Suprapubic skin (tissue), 2 donors: ENCODE measurements around the gene PDXDC1.
"Not testable (repeated sequence)": the region's sequence is repeated elsewhere in the genome, so short reads cannot be mapped to it uniquely, and the experiment has no call there.

ENCODE experiments used
- EP300 ChIP-seq: sonication (generic); formaldehyde crosslinking; IDR thresholded peaks from one replicate; pipeline ENCODE4 v1.6.1; 2017; ENCODE audit warnings: antibody characterized with exemption
- POLR2A ChIP-seq, 2 donors: fragments of 450-650 bp; IDR thresholded peaks; one replicate each; pipeline ENCODE4 v1.6.1; 2017; ENCODE audit warnings: antibody characterized with exemption in 2 of 2, mild to moderate bottlenecking in 2 of 2, moderate library complexity in 2 of 2

GRCh38 chr16:14930246-14930645, 44.6 kb upstream of the PDXDC1 start:
- not testable (repeated sequence) for TF ChIP-seq POLR2A (IDR thresholded peaks at IDR 0.05); EP300
